Suppressor macrophage treated with lipopolysaccharide for 1 hour (primary cell): ENCODE measurements around the gene TXNDC17.
"Not testable (repeated sequence)": the region's sequence is repeated elsewhere in the genome, so short reads cannot be mapped to it uniquely, and the experiment has no call there.

Experiments used
- DNase-seq, 3 donors: peaks; one replicate each; pipeline ENCODE4 v3.0.0-alpha.2; 2020 to 2022

Gene TXNDC17

GRCh38 chr17:6663200-6663599 lies 22.3 kb downstream of the TXNDC17 start:
- not testable (repeated sequence) for DNase-seq

- DNase-seq = peak; percentile 80 to 88 (median 83)
Measured at GRCh38 chr17:6666077-6666521, 25.2 kb downstream of the TXNDC17 start.

GRCh38 chr17:6666557-6666956 lies 25.7 kb downstream of the TXNDC17 start:
- DNase-seq = no peak

- DNase-seq = no peak
Measured at GRCh38 chr17:6667516-6667915, 26.7 kb downstream of the TXNDC17 start.

GRCh38 chr17:6668219-6668618 lies 27.4 kb downstream of the TXNDC17 start:
- no peak for DNase-seq

GRCh38 chr17:6668727-6669425 lies 28.0 kb downstream of the TXNDC17 start:
- no peak for DNase-seq

GRCh38 chr17:6669479-6670212 lies 28.8 kb downstream of the TXNDC17 start:
- no peak for DNase-seq

- DNase-seq = no peak
Measured at GRCh38 chr17:6670571-6670970, 29.7 kb downstream of the TXNDC17 start.

- DNase-seq = no peak
Measured at GRCh38 chr17:6670999-6671398, 30.1 kb downstream of the TXNDC17 start.

- no peak for DNase-seq
Measured at GRCh38 chr17:6671431-6671830, 30.6 kb downstream of the TXNDC17 start.

- DNase-seq = no peak
Measured at GRCh38 chr17:6674586-6674985, 33.7 kb downstream of the TXNDC17 start.

GRCh38 chr17:6675201-6675825 lies 34.5 kb downstream of the TXNDC17 start:
- no peak for DNase-seq

- no peak for DNase-seq
Measured at GRCh38 chr17:6676802-6677157, 35.9 kb downstream of the TXNDC17 start.

- DNase-seq = no peak
Measured at GRCh38 chr17:6677158-6677831, 36.4 kb downstream of the TXNDC17 start.

GRCh38 chr17:6677946-6678345 lies 37.1 kb downstream of the TXNDC17 start:
- no peak for DNase-seq

- no peak for DNase-seq
Measured at GRCh38 chr17:6679241-6679640, 38.4 kb downstream of the TXNDC17 start.

GRCh38 chr17:6681176-6681575 lies 40.3 kb downstream of the TXNDC17 start:
- no peak for DNase-seq

GRCh38 chr17:6681671-6682070 lies 40.8 kb downstream of the TXNDC17 start:
- no peak for DNase-seq

- DNase-seq = no peak
Measured at GRCh38 chr17:6682339-6682738, 41.5 kb downstream of the TXNDC17 start.

- no peak for DNase-seq
Measured at GRCh38 chr17:6683081-6683684, 42.3 kb downstream of the TXNDC17 start.

- DNase-seq = no peak
Measured at GRCh38 chr17:6683730-6684459, 43.0 kb downstream of the TXNDC17 start.

GRCh38 chr17:6684460-6684783 lies 43.6 kb downstream of the TXNDC17 start:
- DNase-seq = no peak
